ENCODE measurements around the gene CCL7.

Gene CCL7

GRCh38 chr17:34283571-34283970, 13.6 kb downstream of the CCL7 start:
- no peak overlapping the region for H3K27ac ChIP-seq
- no peak for DNase-seq (ENCODE audit: low read depth, low spot score)

DNA sequence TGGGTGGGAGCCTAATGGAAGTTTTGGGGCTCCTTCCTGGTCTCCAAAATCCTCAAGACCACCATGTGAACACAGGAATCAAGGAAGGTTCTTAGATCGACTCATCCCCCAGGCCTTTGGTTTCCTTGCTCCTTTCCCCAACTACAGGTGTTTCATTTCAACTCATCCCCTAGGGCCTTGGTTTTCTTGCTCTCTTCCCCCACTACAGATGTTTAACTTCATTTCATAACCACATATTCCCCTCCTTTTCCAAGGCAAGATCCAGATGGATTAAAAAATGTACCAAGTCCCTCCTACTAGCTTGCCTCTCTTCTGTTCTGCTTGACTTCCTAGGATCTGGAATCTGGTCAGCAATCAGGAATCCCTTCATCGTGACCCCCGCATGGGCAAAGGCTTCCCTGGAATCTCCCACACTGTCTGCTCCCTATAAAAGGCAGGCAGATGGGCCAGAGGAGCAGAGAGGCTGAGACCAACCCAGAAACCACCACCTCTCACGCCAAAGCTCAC, 15.3 kb downstream of the CCL7 start, which contains the start of gene CCL11:
CCL11 (plus strand) TSS at position 457 of the 507 bp plus-strand sequence. CDS start 67 bp downstream, outside the sequence.
- no peak within 1 kb of the TSS for H3K27ac ChIP-seq
- no peak for DNase-seq (ENCODE audit: low read depth, low spot score)

DNA sequence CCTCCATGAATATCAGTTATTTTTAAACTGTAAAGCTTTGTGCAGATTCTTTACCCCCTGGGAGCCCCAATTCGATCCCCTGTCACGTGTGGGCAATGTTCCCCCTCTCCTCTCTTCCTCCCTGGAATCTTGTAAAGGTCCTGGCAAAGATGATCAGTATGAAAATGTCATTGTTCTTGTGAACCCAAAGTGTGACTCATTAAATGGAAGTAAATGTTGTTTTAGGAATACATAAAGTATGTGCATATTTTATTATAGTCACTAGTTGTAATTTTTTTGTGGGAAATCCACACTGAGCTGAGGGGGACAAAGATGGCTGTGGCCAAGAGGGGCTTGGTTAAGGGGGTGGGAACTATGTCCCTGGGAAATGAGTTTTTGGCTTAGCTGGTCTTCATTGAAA, 17.9 kb downstream of the CCL7 start:
- DNase-seq (ENCODE audit: low read depth, low spot score) = no peak

DNA sequence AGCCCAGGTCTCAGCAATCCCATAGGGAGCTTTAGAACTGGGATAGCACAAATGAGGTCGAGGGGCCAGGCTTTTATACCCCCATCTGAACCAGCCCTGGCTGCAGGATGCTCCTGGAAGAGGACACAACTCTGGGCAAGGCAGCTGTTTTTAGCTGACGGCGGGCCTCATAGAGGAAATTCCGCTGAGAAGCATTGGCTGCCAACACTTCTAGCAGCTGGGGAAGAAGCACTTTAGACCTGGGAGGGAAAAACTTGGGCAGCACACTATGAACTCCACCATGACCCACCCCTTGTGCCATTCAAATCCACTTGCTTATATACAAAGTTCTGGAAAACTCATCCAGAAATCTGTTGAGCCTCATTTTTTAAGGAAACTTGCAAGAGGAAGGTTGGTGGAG, 20.6 kb downstream of the CCL7 start:
- DNase-seq (ENCODE audit: low read depth, low spot score) = no peak
- H3K27ac ChIP-seq = no peak overlapping the region

More for the DNA sequence above, 17.9 kb downstream of the CCL7 start:
- no peak overlapping the region for H3K27ac ChIP-seq

- H3K27ac ChIP-seq = no peak overlapping the region
- DNase-seq (ENCODE audit: low read depth, low spot score) = no peak
These were observed 21.8 kb downstream of the CCL7 start for GRCh38 chr17:34291721-34292348.

DNA sequence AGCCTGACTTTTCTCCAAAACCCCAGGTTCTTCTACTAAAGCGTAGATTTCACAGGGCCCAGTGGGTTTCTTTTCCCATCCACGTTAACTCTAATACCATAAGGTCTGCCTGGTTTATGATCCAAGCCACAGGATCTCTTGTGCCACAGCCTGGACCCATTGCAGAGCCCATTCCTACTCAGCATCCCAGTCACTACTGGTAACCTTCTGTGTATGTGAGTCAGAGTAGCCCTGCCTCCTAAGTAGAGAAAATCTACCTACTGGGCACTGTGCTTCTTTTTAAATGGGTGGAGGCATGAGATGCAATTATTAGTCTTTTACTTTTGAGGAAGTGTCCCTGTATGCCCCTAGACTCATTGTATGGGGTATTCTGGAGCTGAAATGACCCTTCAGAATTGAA, 29.0 kb downstream of the CCL7 start:
- no peak overlapping the region for H3K27ac ChIP-seq
- no peak for DNase-seq (ENCODE audit: low read depth, low spot score)

DNA sequence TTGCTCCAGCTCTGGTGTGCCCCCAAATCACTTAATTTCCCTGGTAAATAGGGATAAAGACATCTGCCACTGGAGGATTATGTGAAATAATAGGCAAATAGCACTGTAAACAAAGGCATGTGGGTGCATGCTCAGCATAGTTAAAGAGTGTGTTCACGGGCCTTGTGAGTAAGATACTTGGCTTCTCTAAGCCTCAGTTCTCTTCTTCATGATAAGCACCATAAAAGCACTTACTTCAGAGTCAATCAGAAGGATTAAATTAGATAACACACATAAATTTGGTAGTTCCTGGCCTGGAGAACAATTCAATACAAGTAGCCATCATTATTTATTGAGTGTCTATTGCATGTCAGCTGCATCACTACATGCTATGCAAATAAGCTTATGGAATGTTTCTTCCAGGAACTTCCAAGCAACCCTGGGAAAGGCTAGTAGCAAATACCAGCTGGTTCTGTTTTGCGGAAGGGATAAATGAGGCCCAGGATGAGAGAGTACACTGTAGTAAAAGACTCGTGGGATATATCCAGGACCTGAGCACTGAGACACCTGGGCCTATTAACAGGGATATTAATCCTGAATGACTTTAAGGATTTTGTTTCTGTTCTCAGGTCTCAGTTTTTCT, 30.0 kb downstream of the CCL7 start:
- DNase-seq (ENCODE audit: low read depth, low spot score) = no peak
- peak overlapping the region; percentile 36 for H3K27ac ChIP-seq

- H3K27ac ChIP-seq = peak overlapping the region; percentile 36
- DNase-seq (ENCODE audit: low read depth, low spot score) = no peak
These were observed 30.8 kb downstream of the CCL7 start for GRCh38 chr17:34300652-34301370.

GRCh38 chr17:34301986-34302385, 32.0 kb downstream of the CCL7 start:
- DNase-seq (ENCODE audit: low read depth, low spot score) = no peak
- no peak overlapping the region for H3K27ac ChIP-seq

GRCh38 chr17:34302636-34303035, 32.6 kb downstream of the CCL7 start:
- no peak for DNase-seq (ENCODE audit: low read depth, low spot score)

GRCh38 chr17:34303606-34304005, 33.6 kb downstream of the CCL7 start:
- no peak for DNase-seq (ENCODE audit: low read depth, low spot score)

More at GRCh38 chr17:34302636-34303035, 32.6 kb downstream of the CCL7 start:
- H3K27ac ChIP-seq = no peak overlapping the region

GRCh38 chr17:34305061-34305460, 35.0 kb downstream of the CCL7 start:
- H3K27ac ChIP-seq = no peak overlapping the region
- no peak for DNase-seq (ENCODE audit: low read depth, low spot score)

More at GRCh38 chr17:34303606-34304005, 33.6 kb downstream of the CCL7 start:
- H3K27ac ChIP-seq = no peak overlapping the region

DNA sequence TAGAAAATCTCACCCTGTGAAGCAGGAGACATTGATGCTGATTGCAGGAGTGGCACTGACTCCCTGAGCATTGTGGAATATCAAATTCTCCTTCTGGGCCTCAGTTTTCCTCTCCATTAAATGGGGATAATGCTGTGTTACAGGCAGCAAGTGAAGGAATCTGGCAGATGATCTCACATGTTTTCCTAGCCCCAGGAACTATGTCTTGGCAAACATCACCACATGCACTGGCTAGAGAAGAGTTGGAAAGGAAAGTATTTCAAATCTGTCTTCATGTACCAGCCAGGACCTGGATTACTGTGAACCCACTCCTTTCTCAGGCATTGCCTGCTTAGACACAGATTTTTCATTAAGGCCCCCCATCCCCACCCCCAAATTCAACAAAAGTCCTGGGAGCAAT, 35.6 kb downstream of the CCL7 start:
- H3K27ac ChIP-seq = no peak overlapping the region
- no peak for DNase-seq (ENCODE audit: low read depth, low spot score)

GRCh38 chr17:34306466-34306865, 36.4 kb downstream of the CCL7 start:
- H3K27ac ChIP-seq = no peak overlapping the region

DNA sequence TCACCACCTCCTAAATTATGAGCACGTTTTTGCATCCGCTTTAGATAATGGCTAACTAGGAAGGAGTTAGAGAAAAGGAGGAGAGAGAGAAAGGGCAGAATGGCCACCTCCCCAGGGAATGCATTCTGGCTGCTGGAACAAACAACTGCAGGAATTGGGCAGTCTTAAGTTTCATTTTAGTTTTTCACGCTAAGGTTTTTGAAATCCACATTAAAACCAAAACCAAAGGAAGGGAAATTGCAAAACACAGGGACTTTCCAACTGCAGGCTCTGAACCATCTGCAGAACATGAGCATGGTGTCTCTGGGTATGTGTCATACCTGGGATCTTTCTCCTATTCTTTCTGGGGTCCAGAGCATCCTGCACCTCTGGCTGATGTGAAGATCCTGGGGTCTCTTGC, 37.1 kb downstream of the CCL7 start:
- no peak for DNase-seq (ENCODE audit: low read depth, low spot score)
- H3K27ac ChIP-seq = no peak overlapping the region

More at GRCh38 chr17:34306466-34306865, 36.4 kb downstream of the CCL7 start:
- no peak for DNase-seq (ENCODE audit: low read depth, low spot score)

DNA sequence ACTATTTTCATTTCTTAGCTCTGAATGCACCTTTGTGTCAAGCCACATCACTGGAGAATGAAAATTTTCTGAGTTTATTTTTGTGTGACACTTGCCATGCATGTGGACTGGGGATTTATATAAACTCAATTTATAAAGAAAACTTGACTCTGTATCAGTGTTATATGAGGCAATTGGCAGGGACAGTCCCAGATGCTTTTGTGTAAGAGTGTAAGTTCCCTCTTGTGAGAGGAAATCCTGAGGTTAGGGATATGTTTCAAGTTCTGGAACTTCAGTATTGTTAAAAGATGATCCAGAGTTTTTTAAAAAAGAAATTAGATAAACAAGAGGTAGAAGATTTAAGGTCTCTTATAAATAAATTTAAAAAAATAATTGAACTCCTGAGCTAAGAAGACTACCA, 38.4 kb downstream of the CCL7 start:
- H3K27ac ChIP-seq = no peak overlapping the region
- no peak for DNase-seq (ENCODE audit: low read depth, low spot score)

DNA sequence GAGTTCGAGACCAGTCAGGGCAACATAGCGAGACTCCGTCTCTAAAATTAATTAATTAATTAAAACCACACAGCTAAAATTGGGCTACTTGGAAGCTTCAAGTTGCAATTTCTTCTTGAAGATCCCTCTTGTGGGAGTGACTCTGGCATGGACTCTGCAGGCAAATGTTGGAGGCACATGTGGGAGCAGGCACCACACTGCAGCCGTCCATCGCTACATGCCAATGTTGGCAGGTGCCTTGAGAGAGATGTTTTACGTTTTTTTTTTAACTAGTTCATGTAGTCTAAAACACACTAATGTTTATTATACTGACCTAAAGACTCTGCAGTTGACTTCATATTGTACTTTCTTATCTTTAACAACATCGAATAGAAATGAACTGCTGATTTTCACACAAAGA, 41.3 kb downstream of the CCL7 start:
- no peak overlapping the region for H3K27ac ChIP-seq
- DNase-seq (ENCODE audit: low read depth, low spot score) = no peak

DNA sequence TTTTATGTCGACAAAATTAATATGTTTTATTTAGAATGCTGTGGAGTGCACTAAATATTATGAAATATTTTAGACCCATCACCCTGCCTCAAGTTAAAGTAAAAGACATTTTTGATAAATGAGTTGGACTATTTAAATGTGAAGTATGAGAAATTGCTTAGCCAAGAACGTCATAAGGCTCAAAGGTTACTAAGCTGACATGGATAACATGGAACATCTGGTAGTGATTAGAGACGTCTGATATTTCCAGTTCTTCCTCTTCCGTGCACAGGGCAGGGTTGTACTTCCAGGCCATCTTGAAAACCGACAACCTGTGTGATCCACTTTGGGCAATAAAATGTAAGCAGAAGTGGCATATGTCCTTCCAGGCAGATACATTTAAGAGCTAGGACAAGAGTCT, 42.1 kb downstream of the CCL7 start:
- no peak for DNase-seq (ENCODE audit: low read depth, low spot score)
- no peak overlapping the region for H3K27ac ChIP-seq

DNA sequence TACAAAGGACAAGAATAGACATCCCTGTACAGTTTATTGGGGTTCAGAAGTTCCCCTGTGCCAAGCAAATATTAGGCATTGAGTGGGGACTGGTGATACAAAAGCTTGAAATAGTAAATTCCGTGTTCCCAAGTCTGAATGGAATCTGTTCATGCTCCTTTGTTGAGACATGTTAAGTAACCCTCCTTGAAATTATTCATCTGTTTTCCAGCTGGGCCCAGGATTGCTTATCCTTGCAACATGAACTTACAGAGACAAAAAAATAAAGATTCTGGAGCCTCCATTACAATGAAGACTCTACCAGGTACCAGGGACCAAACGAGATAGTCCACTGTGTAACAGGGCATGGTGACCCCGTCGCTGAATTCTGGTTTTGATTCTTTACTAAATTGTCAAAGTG, 43.1 kb downstream of the CCL7 start:
- DNase-seq (ENCODE audit: low read depth, low spot score) = no peak
- H3K27ac ChIP-seq = no peak overlapping the region

DNA sequence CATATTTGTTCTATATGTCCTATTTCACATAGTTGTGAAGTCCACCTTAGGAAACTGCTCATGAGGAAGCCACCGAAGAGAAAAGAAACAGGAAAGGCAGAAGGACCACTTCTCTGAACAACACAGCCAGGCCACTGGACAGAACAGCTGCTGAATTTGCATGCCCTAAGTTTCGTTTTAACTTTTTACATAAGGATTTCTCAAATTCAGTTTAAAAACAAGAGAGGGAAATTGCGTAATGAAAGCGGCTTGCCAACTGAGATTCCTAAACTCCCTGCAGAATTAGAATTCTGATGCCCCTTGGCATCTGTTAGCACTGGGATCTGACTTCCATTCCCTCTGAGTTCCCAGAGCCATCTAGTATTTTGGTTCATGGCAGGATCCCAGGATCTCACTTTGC, 44.3 kb downstream of the CCL7 start:
- no peak for DNase-seq (ENCODE audit: low read depth, low spot score)
- no peak overlapping the region for H3K27ac ChIP-seq

DNA sequence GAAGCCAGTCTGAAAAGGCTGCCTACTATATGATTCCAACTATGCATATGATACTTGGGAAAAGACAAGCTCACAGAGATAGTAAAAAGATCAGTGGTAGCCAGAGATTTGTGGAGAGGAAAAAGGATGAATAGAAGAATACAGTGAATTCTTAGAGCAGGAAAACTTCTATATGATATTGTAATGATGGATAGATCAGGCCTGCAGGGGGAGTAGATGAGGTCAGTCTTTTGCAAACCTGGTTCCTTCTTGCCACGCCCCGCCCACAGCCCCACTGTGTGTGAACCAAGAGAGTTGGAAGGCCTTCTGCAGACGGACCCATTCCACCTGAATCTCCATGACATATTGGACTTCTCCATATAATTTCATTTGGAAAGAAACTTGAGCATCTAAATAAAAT, 48.5 kb downstream of the CCL7 start:
- no peak for DNase-seq (ENCODE audit: low read depth, low spot score)
- H3K27ac ChIP-seq = no peak overlapping the region
